GM12892 (cell line): ENCODE measurements around the gene MCOLN1.

Experiments used
- POLR2A ChIP-seq: IDR thresholded peaks from 2 replicates; pipeline ENCODE4 v1.6.1; 2011; ENCODE audit warnings: low read depth, low read length, control low read depth
- POLR2AphosphoS5 ChIP-seq: IDR thresholded peaks from 2 replicates; pipeline ENCODE4 v1.6.1; 2011; ENCODE audit warnings: low read depth, low read length, control low read depth
- TAF1 ChIP-seq: IDR thresholded peaks from 2 replicates; pipeline ENCODE4 v1.6.1; 2011; ENCODE audit warnings: low read depth, mild to moderate bottlenecking, control low read depth, low read length, borderline replicate concordance

DNA sequence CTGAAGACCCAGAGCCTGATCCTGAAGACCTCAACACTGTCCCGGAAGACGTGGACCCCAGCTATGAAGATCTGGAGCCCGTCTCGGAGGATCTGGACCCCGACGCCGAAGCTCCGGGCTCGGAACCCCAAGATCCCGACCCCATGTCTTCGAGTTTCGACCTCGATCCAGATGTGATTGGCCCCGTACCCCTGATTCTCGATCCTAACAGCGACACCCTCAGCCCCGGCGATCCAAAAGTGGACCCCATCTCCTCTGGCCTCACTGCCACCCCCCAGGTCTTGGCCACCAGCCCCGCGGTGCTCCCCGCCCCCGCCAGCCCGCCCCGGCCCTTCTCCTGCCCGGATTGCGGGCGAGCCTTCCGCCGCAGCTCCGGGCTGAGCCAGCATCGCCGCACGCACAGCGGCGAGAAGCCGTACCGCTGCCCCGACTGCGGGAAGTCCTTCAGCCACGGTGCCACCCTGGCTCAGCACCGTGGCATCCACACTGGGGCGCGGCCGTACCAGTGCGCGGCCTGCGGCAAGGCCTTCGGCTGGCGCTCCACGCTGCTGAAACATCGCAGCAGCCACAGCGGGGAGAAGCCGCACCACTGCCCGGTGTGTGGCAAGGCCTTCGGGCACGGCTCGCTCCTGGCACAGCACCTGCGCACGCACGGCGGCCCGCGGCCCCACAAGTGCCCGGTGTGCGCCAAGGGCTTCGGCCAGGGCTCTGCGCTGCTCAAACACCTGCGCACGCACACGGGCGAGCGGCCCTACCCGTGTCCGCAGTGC lies 2.9 kb upstream of the MCOLN1 start:
- TF ChIP-seq POLR2A (no peak), TAF1 (no peak), POLR2AphosphoS5 (no peak)
